ENCODE data around the gene ANKRD34A.

The ANKRD34A gene

DNA sequence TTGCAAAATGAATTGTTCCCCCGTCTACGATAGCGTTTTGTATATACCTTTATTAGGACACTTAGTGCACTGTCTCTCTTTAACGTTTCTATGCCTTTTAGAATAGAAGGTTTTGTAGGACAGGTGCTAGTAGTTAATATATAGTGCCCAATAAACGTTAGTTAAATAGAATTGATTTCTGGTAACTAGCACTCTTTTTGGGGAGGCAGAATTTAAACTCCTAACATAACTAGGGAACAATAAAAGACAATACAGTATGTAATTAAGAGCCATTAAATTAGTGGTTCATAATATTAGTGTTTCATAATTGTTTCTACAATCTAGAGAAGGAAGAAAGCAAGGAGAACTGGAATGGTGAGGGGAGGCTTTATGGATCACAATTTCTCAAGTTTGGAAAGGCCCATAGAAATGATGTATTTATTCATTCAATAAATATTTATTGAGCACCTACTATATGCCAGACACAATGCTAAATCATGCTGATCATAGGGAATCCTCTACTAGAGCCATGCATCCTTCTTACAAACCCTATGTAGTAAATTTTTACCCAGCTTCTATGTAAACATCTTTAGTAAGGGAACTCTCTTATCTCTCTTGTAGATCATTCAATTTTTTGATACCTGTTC is 857 bp upstream of the ANKRD34A start:
- H3K4me3 ChIP-seq (replicated peaks; ENCODE audit: low read depth, low read length): peak overlapping the region; percentile 65
- no peak for TF ChIP-seq CTCF (IDR thresholded peaks at IDR 0.05; ENCODE audit: low read length, missing control alignments)
- DNase-seq (ENCODE audit: low read depth): no peak

- peak; percentile 58 for DNase-seq (ENCODE audit: low read depth)
- peak overlapping the region; percentile 65 for H3K4me3 ChIP-seq (replicated peaks; ENCODE audit: low read depth, low read length)
- no peak for TF ChIP-seq CTCF (IDR thresholded peaks at IDR 0.05; ENCODE audit: low read length, missing control alignments)
Measured at GRCh38 chr1:145963265-145964019, 933 bp downstream of the ANKRD34A start.

DNA sequence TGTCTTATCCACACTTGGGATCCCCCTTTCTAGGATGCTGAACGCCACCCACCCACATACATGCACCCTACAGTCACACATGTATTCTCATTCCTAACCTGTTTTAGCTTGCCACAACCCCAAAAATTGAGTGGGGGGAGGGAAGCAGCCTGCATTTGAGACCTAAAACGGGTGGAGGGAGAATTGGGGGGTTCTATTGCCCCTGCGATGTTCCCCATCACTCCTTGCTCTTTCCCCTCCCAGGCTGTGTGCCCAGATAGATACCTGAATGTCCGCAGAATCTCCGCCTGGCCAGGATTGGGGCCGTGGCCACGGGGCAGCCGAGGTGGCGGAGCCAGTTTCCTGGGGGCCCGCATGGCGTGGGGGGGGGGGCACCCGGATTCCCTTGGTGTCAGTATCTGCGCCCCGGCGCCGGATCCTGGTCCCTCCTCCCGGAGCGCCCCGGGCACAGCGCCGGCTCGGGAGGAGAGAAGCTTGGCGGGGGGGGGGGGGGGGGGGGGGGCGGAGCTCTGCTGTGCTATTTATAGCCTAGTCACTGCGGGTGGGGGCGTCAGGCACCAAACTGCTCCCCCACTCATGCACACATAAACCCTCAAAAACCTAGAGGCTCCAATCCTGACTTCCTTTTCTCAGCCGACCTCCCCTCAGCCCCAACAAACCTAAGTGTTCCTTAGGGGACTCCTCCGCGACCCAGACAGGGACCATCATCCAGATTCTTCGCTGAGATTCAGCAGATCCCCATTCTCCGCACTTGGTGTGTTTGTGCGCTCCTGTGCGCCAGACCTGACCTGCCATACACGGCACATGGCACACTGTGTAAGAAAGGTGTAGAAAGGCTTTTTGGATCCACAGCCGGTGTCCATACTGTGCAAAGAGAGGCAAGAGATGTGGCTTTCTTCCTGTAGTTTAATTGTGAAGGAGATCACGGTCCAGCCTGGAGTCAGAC is 1.9 kb downstream of the ANKRD34A start:
- no peak for DNase-seq (ENCODE audit: low read depth)
- no peak for TF ChIP-seq CTCF (IDR thresholded peaks at IDR 0.05; ENCODE audit: low read length, missing control alignments)
- H3K4me3 ChIP-seq (replicated peaks; ENCODE audit: low read depth, low read length): peak overlapping the region; percentile 68

- DNase-seq (ENCODE audit: low read depth): no peak
- H3K4me3 ChIP-seq (replicated peaks; ENCODE audit: low read depth, low read length): peak overlapping the region; percentile 68
- no peak for TF ChIP-seq CTCF (IDR thresholded peaks at IDR 0.05; ENCODE audit: low read length, missing control alignments)
Measured at GRCh38 chr1:145961425-145962156, 2.8 kb downstream of the ANKRD34A start.

GRCh38 chr1:145961109-145961424 is 3.3 kb downstream of the ANKRD34A start:
- DNase-seq (ENCODE audit: low read depth): no peak
- TF ChIP-seq CTCF (IDR thresholded peaks at IDR 0.05; ENCODE audit: low read length, missing control alignments): no peak
- peak overlapping the region; percentile 68 for H3K4me3 ChIP-seq (replicated peaks; ENCODE audit: low read depth, low read length)

DNA sequence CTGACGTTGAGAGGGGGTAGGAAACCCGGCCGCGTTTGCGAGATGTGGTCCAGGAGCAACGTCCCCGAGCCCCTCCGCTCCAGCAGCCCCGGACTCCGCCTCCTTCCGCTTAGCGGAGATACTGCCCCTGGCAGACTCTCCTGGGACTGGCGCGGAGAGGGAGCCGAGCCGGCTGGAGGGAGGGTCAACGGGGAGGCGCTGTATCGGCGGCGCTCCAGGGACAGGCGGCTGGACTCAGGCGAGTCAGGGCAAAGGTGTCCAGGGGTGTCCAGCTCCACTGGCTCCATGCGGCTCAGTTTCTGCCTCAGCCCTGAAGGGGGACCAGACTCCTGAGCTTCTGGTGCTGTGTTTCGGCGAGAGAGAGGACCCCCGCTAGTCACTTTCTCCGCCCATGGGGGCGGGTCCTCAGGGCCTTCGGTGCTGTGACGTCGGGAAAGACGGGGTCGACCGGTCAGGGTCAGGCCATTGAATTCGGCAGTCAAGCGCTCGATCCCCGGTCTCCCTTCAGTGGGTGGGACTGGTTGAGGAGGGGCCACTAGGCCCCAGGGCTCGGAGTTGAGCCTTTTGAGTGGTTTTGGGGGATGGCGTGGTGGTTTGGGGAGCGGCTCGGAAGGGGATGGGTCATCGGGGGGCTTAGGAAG is 3.8 kb downstream of the ANKRD34A start:
- peak; percentile 66 for DNase-seq (ENCODE audit: low read depth)
- TF ChIP-seq CTCF (IDR thresholded peaks at IDR 0.05; ENCODE audit: low read length, missing control alignments): no peak
- H3K4me3 ChIP-seq (replicated peaks; ENCODE audit: low read depth, low read length): peak overlapping the region; percentile 68

All from fibroblast of pulmonary artery (primary cell).